ENCODE measurements around the gene RECQL. TPM values are rescaled to one million over a fixed set of nuclear protein-coding genes. Genes with fewer than 3 reads are reported as not detected.
A peak's percentile ranks its signal among the peaks of the same experiment; 100 is the strongest.

Gene RECQL
- total RNA-seq, 4 donors from 2014 or later = 14.0 to 32.5 (median 22.3) TPM

DNA sequence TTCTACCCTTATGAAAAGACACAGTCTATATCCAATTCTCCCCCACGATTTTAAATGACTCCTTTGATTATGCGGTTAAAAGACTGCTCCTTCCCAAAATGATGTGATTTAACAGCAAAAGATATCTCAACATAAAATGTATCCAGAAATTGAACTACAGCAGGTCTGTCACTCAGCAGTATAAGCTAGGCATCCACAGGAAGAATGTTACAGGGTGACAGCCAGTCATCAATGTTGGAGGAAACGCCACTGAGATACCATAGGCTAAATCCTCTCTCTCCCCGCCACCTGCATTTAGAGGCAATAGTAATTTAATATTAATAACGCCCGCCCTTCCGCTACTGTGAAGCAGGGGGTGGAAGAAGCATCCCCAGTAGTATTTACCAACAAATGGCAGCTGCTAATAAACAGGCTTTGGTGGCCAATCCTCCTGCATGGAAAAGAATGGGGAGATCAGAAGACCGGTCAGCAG is 613 bp downstream of the RECQL start:
- no peaks in the 10 kb centered on the region for H3K27me3 ChIP-seq
- H3K36me3 ChIP-seq = peaks cover 0 to 31% of the 10 kb centered on the region in 2 donors
- intact Hi-C loops (cut with DNase I; ENCODE audit: low total_unique reads) = loop anchor here (1.0 to 2.0 kb wide), 4 partner anchors 64 to 546 kb away; partner anchors contain the start of genes CMAS, LDHB and PYROXD1
- H3K4me1 ChIP-seq = peaks cover 42 to 45% of the 10 kb centered on the region in 2 donors
- in situ Hi-C loops (cut with MboI; ENCODE audit: low sequenced_read_pairs in 4 of 4) = loop anchor here in 1 of 4 donors (10.0 kb wide), 1 partner anchor 154 kb away; the partner anchor contains the start of gene LDHB
- ATAC-seq (no peak), DNase-seq (no peak)
- H3K4me3 ChIP-seq = peak overlapping the region; percentile 89 to 99 (median 97)
- TF ChIP-seq POLR2A (IDR thresholded peaks at IDR 0.05) = no peak
- no peak for TF ChIP-seq CTCF (IDR thresholded peaks at IDR 0.05 in 4 of 5, conservative IDR thresholded peaks at IDR 0.05 in 1 of 5)
- peak overlapping the region; percentile 85 to 91 (median 88) for H3K27ac ChIP-seq
- H3K9me3 ChIP-seq = no peaks in the 10 kb centered on the region

DNA sequence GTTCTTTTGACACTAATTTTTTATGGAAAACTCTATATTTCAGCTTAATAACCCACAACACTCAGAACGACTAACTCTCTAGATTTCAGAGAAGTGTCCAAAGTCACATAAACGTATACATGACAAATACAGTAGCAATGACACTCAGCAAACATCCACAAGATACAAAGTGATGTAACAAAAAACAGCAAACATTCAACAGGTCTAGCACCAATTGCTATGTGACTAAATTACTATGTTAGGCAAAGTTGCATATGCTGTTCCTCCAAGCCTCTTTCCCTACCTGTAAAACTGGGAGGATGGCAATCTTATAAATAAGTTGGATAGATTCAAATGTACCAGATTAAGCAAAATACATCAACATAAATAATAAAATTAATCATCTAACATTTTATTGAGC is 1.7 kb downstream of the RECQL start:
- in situ Hi-C loops (cut with MboI; ENCODE audit: low sequenced_read_pairs in 4 of 4) = loop anchor here in 1 of 4 donors (10.0 kb wide), 1 partner anchor 155 kb away; the partner anchor contains the start of gene LDHB
- Histone ChIP-seq H3K36me3 (peaks cover 0 to 39% of the 10 kb centered on the region in 2 donors), H3K4me1 (peaks cover 37 to 40% of the 10 kb centered on the region in 2 donors), H3K4me3 (no peak overlapping the region), H3K27me3 (no peaks in the 10 kb centered on the region), H3K27ac (no peak overlapping the region), H3K9me3 (no peaks in the 10 kb centered on the region)
- TF ChIP-seq CTCF (IDR thresholded peaks at IDR 0.05 in 4 of 5, conservative IDR thresholded peaks at IDR 0.05 in 1 of 5) = no peak
- TF ChIP-seq POLR2A (IDR thresholded peaks at IDR 0.05) = no peak
- ATAC-seq (no peak), DNase-seq (no peak)
- intact Hi-C loops (cut with DNase I; ENCODE audit: low total_unique reads) = loop anchor here (2.0 kb wide), 2 partner anchors 181 to 547 kb away; partner anchors contain the start of gene CMAS

DNA sequence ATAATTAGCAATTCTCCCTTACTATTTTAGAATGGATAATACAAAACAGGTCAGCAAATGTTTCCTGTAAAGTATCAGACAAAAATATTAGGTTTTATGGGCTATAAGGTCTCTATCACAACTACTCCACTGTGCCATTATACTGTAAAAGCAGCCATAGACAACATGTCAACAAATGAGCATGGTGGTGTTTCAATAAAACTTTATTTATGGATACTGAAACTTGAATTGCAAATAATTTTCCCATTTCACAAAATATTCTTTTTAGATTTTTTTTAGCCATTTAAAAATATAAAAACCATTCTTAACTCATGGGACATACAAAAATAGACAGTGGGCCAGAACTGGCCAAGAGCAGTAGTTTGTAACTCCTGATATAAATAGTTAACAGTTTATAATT is 15.4 kb downstream of the RECQL start:
- TF ChIP-seq CTCF (IDR thresholded peaks at IDR 0.05 in 4 of 5, conservative IDR thresholded peaks at IDR 0.05 in 1 of 5) = no peak
- TF ChIP-seq POLR2A (IDR thresholded peaks at IDR 0.05) = no peak
- Histone ChIP-seq H3K4me1 (no peaks in the 10 kb centered on the region), H3K9me3 (no peaks in the 10 kb centered on the region), H3K36me3 (peaks cover 0 to 58% of the 10 kb centered on the region in 2 donors), H3K4me3 (no peak overlapping the region), H3K27me3 (no peaks in the 10 kb centered on the region), H3K27ac (no peak overlapping the region)
- intact Hi-C loops (cut with DNase I; ENCODE audit: low total_unique reads) (no loop called here), in situ Hi-C loops (cut with MboI; ENCODE audit: low sequenced_read_pairs in 4 of 4) (no loop called here)
- DNase-seq (no peak), ATAC-seq (no peak)

DNA sequence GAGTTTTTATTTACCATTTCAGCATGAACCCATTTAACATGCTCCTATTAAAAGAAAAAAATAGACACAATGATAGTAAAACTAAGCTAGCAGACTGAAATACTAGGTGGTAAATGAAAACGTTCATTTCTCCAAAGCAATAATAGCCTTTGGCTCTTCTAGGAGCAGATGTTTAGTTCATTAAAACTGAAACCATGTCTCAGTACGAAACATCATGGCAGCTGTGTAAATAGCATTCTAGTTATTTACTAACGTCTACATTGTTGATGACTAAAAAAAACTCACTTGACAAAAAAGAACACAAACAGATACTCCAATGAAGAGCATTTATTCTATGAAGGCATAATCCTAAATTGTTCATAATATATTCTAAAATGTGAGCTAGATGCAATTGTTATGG is 17.9 kb downstream of the RECQL start:
- no peak overlapping the region for H3K4me3 ChIP-seq
- H3K36me3 ChIP-seq = peaks cover 0 to 56% of the 10 kb centered on the region in 2 donors
- in situ Hi-C loops (cut with MboI; ENCODE audit: low sequenced_read_pairs in 4 of 4) (no loop called here), intact Hi-C loops (cut with DNase I; ENCODE audit: low total_unique reads) (no loop called here)
- TF ChIP-seq POLR2A (IDR thresholded peaks at IDR 0.05) (no peak), CTCF (IDR thresholded peaks at IDR 0.05 in 4 of 5, conservative IDR thresholded peaks at IDR 0.05 in 1 of 5) (no peak)
- ATAC-seq (no peak), DNase-seq (no peak)
- H3K27ac ChIP-seq = no peak overlapping the region
- no peaks in the 10 kb centered on the region for H3K9me3 ChIP-seq
- H3K4me1 ChIP-seq = no peaks in the 10 kb centered on the region
- H3K27me3 ChIP-seq = no peaks in the 10 kb centered on the region
